Lung (tissue), 12 donors: Measurements from ENCODE around the gene FLNB. TPM values are rescaled to one million over a fixed set of nuclear protein-coding genes. Genes with fewer than 3 reads are reported as not detected.
A peak's percentile ranks its signal among the peaks of the same experiment; 100 is the strongest.

Experiments
- ATAC-seq: fragments of 200-7000 bp; cut with Tn5 transposase; one replicate; pipeline ENCODE4 v1.9.1; 2020; ENCODE audit warnings: moderate number of reproducible peaks; ENCODE audit not compliant: insufficient read depth, low FRiP score
- DNase-seq, 3 donors: peaks; one replicate each; pipeline ENCODE4 v3.0.0-alpha.2; 2013 to 2017
- H3K27ac ChIP-seq, 2 donors: one replicate each; pipeline ENCODE4 v1.5.1; 2013; ENCODE audit warnings: mild to moderate bottlenecking in 2 of 2, moderate library complexity in 2 of 2, control low read depth in 1 of 2, inconsistent platforms in 1 of 2, low read depth in 1 of 2, low read length in 1 of 2
- H3K27me3 ChIP-seq, 3 donors: one replicate each; pipeline ENCODE4 v1.5.1; 2013; ENCODE audit warnings: low read length in 2 of 3; ENCODE audit not compliant: control insufficient read depth in 3 of 3, insufficient read depth in 3 of 3
- H3K36me3 ChIP-seq, 4 donors: one replicate each; pipeline ENCODE4 v1.5.1; 2013; ENCODE audit warnings: low read length in 4 of 4, mild to moderate bottlenecking in 1 of 4, moderate library complexity in 1 of 4; ENCODE audit not compliant: control insufficient read depth in 4 of 4, insufficient read depth in 4 of 4
- H3K4me1 ChIP-seq, 5 donors: one replicate each; pipeline ENCODE4 v1.5.1; 2013; ENCODE audit warnings: low read length in 5 of 5, mild to moderate bottlenecking in 2 of 5, moderate library complexity in 1 of 5; ENCODE audit not compliant: control insufficient read depth in 5 of 5, insufficient read depth in 5 of 5
- H3K4me3 ChIP-seq: one replicate; pipeline ENCODE4 v1.5.1; 2013; ENCODE audit warnings: mild to moderate bottlenecking, control low read depth, moderate library complexity
- H3K9ac ChIP-seq, 2 donors: one replicate each; pipeline ENCODE4 v1.5.1; 2013; ENCODE audit warnings: low read length in 2 of 2, control low read depth in 1 of 2; ENCODE audit not compliant: insufficient read depth in 1 of 2
- H3K9me3 ChIP-seq, 4 donors: one replicate each; pipeline ENCODE4 v1.5.1; 2013; ENCODE audit warnings: low read length in 3 of 4, mild to moderate bottlenecking in 1 of 4, moderate library complexity in 1 of 4; ENCODE audit not compliant: control insufficient read depth in 4 of 4, insufficient read depth in 3 of 4
- CTCF ChIP-seq: IDR thresholded peaks from 2 replicates; pipeline ENCODE4 v1.5.1; 2012; ENCODE audit warnings: mild to moderate bottlenecking; ENCODE audit errors: control extremely low read depth, extremely low read depth
- WGBS, 2 donors: extraction: QIAGEN DNeasy Blood & Tissue Kit; methylation state at CpG; one replicate each; pipeline ENCODE4 v1.1.7; 2013; 5-methylcytosine and 5-hydroxymethylcytosine counted together
- polyA plus RNA-seq, 2 donors: library from polyadenylated mRNA; stranded (reverse); fragments of 200-250 nt; gene quantifications; one replicate each; pipeline ENCODE4 v1.2.1, GENCODE V29; 2013
- total RNA-seq, 2 donors: library from RNA; depleted of rRNA in 1 of 2; stranded (reverse); fragments of >200 nt in 1 of 2; gene quantifications; one replicate each; pipeline ENCODE4 v1.2.1, GENCODE V29; 2014 to 2021
- donor health status: control.
- donor health status: control.
- donor health status: Bipolar disorder and iron deficiency.
- donor health status: healthy.
- donor health status: DM: yes; HTN: yes; CAD: no.

FLNB gene
- total and polyA plus RNA-seq, 4 donors = 32.4 to 122 (median 93.7) TPM

- H3K4me1 ChIP-seq = peaks cover 7 to 36% (median 18%) of the 10 kb centered on the region in 5 donors
- 53 to 63% methylated on average over 14 of the region's 14 CpGs for WGBS, 2 donors
- no peak for TF ChIP-seq CTCF
- peaks cover 0 to 14% (median 6%) of the 10 kb centered on the region in 4 donors for H3K36me3 ChIP-seq
- H3K4me3 ChIP-seq = no peak overlapping the region
- DNase-seq = no peak
- H3K9me3 ChIP-seq = no peaks in the 10 kb centered on the region
- peaks cover 0 to 2% (median 0%) of the 10 kb centered on the region in 3 donors for H3K27me3 ChIP-seq
- H3K27ac ChIP-seq = peak overlapping the region in 1 of 2 donors; percentile 52
- no peak overlapping the region for H3K9ac ChIP-seq
- no peak for ATAC-seq
Measured at GRCh38 chr3:58173029-58173668, 164.9 kb downstream of the FLNB start.

GRCh38 chr3:58173669-58174398 lies 165.6 kb downstream of the FLNB start:
- ATAC-seq (no peak), DNase-seq (peak; percentile 42 to 72 (median 70))
- Histone ChIP-seq H3K4me1 (peaks cover 7 to 35% (median 18%) of the 10 kb centered on the region in 5 donors), H3K27ac (peak overlapping the region in 1 of 2 donors; percentile 52), H3K4me3 (no peak overlapping the region), H3K9me3 (no peaks in the 10 kb centered on the region), H3K27me3 (peaks cover 0 to 2% (median 0%) of the 10 kb centered on the region in 3 donors), H3K9ac (no peak overlapping the region), H3K36me3 (peaks cover 0 to 10% (median 5%) of the 10 kb centered on the region in 4 donors)
- no peak for TF ChIP-seq CTCF
- 57 to 65% methylated on average over 12 of the region's 12 CpGs for WGBS, 2 donors

GRCh38 chr3:58175187-58175436 lies 166.9 kb downstream of the FLNB start:
- no peak for TF ChIP-seq CTCF
- ATAC-seq = no peak
- DNase-seq = no peak
- H3K36me3 ChIP-seq = peaks cover 0 to 6% (median 4%) of the 10 kb centered on the region in 4 donors
- peak overlapping the region in 1 of 2 donors; percentile 49 for H3K9ac ChIP-seq
- H3K27ac ChIP-seq = peak overlapping the region in 1 of 2 donors; percentile 65
- H3K4me1 ChIP-seq = peaks cover 7 to 35% (median 18%) of the 10 kb centered on the region in 5 donors
- H3K9me3 ChIP-seq = no peaks in the 10 kb centered on the region
- no peak overlapping the region for H3K4me3 ChIP-seq
- peaks cover 0 to 2% (median 0%) of the 10 kb centered on the region in 3 donors for H3K27me3 ChIP-seq
- 13 to 19% methylated on average over 3 of the region's 3 CpGs for WGBS, 2 donors
